Adipose tissue (tissue), 3 donors: ENCODE measurements around the gene MAST1. TPM values are rescaled to one million over a fixed set of nuclear protein-coding genes. Genes with fewer than 3 reads are reported as not detected.

Source experiments
- H3K27ac ChIP-seq: one replicate; pipeline ENCODE4 v1.5.1; 2013; ENCODE audit warnings: low read depth, low read length
- WGBS, 3 donors: extraction: QIAGEN DNeasy Blood & Tissue Kit; methylation state at CpG; one replicate each; pipeline ENCODE4 v1.1.7; 2013; 5-methylcytosine and 5-hydroxymethylcytosine counted together
- polyA plus RNA-seq, 3 donors: library from polyadenylated mRNA; stranded (reverse); fragments of 200-250 nt; gene quantifications; one replicate each; pipeline ENCODE4 v1.2.3, GENCODE V29; 2013
- donor health status: healthy with polysubstance abuse.
- donor health status: Bipolar disorder and iron deficiency.
- donor health status: healthy.

MAST1 gene
- polyA plus RNA-seq, 3 donors, result 0.18 to 2.3 TPM; not detected in 1

- 83 to 89% (median 87%) methylated on average over 34 of the region's 34 CpGs for WGBS, 3 donors
- no peak overlapping the region for H3K27ac ChIP-seq
Observed at GRCh38 chr19:12864721-12865715, 26.7 kb downstream of the MAST1 start.

GRCh38 chr19:12865746-12866415 lies 27.6 kb downstream of the MAST1 start:
- WGBS, 3 donors, result 82 to 89% (median 87%) methylated on average over 19 of the region's 19 CpGs

GRCh38 chr19:12866416-12867119 lies 28.3 kb downstream of the MAST1 start:
- 80 to 88% (median 86%) methylated on average over 29 of the region's 29 CpGs for WGBS, 3 donors
- H3K27ac ChIP-seq, result no peak overlapping the region

More at GRCh38 chr19:12865746-12866415, 27.6 kb downstream of the MAST1 start:
- no peak overlapping the region for H3K27ac ChIP-seq

DNA sequence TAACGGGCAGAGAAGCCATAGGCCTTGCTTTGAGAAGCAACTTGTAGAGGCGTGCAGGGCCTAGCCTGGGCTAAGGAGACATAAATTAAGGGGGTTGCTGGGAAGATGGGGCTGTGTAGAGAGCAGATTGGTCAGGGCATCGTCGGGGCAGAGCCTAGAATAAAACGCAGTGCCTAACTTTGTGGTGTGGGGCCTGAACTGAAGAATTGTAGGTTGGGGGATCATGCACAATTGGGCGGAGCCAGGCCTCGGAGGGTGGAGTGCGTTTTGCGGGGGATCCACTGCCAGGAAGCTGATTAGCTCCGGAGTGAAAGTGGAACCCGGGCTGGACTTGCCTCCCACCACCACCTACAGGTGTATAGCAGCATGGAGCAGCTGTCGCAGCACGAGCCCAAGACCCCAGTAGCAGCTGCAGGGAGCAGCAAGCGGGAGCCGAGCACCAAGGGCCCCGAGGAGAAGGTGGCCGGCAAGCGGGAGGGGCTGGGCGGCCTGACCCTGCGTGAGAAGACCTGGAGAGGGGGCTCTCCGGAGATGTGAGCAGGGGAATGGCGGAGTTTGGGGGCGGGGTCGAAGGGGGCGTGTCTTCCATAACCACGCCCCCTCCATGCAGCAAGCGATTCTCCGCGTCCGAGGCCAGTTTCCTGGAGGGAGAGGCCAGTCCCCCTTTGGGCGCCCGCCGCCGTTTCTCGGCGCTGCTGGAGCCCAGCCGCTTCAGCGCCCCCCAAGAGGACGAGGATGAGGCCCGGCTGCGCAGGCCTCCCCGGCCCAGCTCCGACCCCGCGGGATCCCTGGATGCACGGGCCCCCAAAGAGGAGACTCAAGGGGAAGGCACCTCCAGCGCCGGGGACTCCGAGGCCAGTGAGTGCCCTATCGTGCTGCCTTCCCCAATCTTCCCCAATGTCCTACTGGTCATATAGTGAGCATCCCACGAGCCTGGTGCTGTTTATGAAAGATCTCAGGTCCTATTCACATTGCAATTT lies 29.1 kb downstream of the MAST1 start:
- WGBS, 3 donors, result 6 to 10% (median 8%) methylated on average over 45 to 51 of the region's 51 CpGs
- no peak overlapping the region for H3K27ac ChIP-seq

GRCh38 chr19:12868540-12869112 lies 30.3 kb downstream of the MAST1 start:
- H3K27ac ChIP-seq, result no peak overlapping the region
- WGBS, 3 donors, result 94 to 95% (median 94%) methylated on average over 10 of the region's 10 CpGs

- 68 to 85% (median 73%) methylated on average over 3 of the region's 3 CpGs for WGBS, 3 donors
- H3K27ac ChIP-seq, result no peak overlapping the region
Observed at GRCh38 chr19:12871681-12872080, 33.4 kb downstream of the MAST1 start.

GRCh38 chr19:12872255-12872654 lies 33.9 kb downstream of the MAST1 start:
- WGBS, 3 donors, result 85 to 91% (median 87%) methylated on average over 5 of the region's 5 CpGs
- no peak overlapping the region for H3K27ac ChIP-seq

DNA sequence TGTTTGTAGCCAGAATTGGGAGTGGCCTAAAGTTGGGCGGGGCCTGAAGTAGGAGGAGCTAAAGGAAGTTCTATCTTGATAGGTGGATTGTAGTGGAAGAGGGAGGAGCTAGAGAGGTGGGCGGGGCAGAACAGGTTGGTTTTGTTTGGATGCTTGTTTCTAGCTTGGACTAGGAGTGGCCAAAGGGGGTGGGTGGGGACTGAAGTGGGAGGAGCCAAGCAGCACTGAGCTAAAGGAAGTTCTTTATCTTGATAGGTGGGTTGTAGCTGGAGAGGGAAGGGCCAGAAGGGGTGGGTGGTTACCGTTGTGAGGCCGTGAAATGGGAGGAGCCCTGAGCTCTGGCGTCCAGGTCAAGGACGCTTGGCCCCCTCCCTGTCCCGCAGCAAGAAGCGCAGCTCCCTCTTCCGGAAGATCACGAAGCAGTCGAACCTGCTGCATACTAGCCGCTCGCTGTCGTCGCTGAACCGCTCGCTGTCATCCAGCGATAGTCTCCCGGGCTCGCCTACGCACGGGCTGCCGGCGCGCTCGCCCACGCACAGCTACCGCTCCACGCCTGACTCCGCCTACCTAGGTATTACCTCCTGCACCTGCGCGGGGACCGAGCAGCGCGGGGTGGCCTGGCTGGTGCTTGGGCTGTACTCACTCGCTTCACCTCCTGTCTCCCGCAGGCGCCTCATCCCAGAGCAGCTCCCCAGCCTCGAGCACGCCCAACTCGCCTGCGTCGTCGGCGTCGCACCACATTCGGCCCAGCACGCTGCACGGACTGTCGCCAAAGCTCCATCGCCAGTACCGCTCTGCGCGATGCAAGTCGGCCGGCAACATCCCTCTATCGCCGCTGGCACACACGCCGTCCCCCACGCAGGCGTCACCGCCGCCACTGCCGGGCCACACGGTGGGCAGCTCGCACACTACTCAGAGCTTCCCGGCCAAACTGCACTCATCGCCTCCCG lies 34.9 kb downstream of the MAST1 start:
- no peak overlapping the region for H3K27ac ChIP-seq
- 51 to 68% (median 56%) methylated on average over 59 to 70 of the region's 70 CpGs for WGBS, 3 donors

GRCh38 chr19:12873891-12874745 lies 35.8 kb downstream of the MAST1 start:
- WGBS, 3 donors, result 83 to 91% (median 90%) methylated on average over 68 to 86 of the region's 86 CpGs
- H3K27ac ChIP-seq, result no peak overlapping the region

DNA sequence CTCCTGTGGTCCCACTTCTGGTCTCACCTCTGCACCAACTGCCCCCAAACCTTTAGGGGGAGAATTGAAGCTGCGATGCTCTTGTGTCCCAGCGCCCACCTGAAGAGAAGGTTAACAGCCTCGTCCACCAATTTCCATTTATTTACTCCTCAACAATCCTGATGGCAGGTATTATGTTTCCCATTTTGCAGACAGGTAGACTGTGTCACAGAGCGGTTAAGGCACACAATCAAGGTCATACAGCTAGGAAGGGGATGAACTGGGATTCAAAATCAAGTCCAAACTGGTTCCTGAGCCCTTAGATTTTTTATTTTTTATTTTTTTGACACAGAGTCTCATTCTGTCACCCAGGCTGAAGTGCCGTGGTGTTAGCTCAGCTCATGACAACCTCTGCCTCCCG lies 36.8 kb downstream of the MAST1 start:
- WGBS, 3 donors, result 92 to 98% (median 95%) methylated on average over 6 of the region's 6 CpGs

DNA sequence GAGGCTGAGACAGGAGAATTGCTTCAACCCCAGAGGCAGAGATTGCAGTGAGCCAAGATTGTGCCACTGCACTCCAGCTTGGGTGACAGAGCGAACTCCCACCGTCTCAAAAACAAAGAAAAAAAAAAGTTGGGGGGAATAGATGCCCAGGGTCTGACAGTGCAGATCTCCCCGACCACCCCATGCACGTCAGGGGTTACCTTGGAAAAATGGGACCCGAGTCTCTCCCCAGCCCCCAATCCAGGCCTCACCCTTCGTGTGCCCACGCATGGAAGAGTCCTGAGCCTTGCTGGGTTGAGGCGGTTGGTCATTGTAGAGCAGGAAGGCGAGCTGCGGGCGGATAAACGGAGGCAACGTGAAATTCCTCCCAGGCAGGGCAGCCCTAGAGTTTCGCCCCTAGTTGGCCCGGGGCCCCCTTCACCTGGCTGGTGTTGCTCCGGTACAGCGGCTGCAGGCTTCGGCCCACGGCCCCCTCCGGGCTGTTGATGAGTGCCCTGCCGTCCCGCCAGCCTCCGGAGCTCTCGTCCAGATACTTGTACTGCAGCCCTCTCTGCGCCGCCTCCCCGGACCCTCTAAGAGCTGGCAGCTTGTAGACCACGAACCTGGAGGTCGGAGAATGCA lies 42.3 kb downstream of the MAST1 start:
- 7 to 20% (median 18%) methylated on average over 29 of the region's 29 CpGs for WGBS, 3 donors
- H3K27ac ChIP-seq, result no peak overlapping the region

More for the DNA sequence above, 36.8 kb downstream of the MAST1 start:
- H3K27ac ChIP-seq, result no peak overlapping the region

DNA sequence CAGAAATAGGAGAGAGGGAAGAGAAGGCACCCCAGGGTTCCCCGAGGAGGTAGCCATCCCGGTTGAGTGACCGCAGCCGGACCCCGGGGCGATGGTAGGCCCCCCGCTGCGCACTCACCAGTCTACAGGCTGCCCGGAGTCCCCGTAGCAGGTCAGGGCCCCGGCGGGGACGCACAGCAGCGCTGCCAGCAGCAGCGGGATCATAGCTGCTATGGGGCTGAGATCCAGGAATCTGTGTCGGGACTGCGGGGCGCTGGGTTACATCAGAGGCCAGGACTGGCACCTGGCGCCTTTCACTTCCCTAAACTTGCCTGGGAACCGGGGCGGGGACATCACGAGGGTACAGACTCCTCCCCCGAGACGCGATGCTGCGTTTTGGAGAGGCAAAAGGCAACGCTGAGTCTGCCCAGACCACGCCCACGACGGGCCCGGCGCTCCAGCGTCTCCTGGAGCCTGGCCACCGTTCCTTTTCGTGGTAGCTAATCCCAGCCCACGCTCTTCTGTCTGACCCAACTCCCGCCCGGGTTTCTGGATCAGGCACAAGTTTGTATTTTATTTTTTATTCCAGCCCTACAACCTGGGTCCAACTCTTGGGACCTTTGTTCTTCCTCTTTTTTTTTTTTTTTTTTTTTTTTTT lies 43.0 kb downstream of the MAST1 start, which contains the start of gene DNASE2:
DNASE2 (minus strand) TSS at position 278 of the 637 bp plus-strand sequence; CDS start at position 204, 74 bp downstream.
- 0% methylated on average over 34 to 38 of the region's 38 CpGs for WGBS, 3 donors
- H3K27ac ChIP-seq, result no peak within 1 kb of the TSS

DNA sequence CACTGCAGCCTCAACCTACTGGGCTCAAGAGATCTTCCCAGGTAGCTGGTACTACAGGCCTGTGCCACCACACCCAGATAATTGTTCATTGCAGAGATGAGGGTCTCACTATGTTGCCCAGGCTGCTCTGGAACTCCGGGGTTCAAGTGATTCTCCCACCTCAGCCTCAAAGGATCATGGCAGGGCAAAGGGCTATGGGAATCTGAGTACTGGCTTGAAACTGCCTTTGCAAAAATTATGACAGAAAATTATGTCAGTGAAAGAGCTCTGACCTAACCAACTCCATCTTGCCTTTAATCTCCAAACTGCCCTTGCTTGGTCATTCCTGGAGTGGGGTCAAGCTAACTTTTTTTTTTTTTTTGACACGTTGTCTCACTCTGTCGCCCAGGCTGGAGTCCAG lies 44.3 kb downstream of the MAST1 start:
- 73 to 85% (median 75%) methylated on average over 3 of the region's 3 CpGs for WGBS, 3 donors
- no peak overlapping the region for H3K27ac ChIP-seq

GRCh38 chr19:12884202-12884601 lies 45.9 kb downstream of the MAST1 start:
- WGBS, 3 donors, result 92 to 95% (median 95%) methylated on average over 3 of the region's 3 CpGs

GRCh38 chr19:12884627-12884925 lies 46.3 kb downstream of the MAST1 start:
- no peak overlapping the region for H3K27ac ChIP-seq
- WGBS, 3 donors, result 61 to 75% (median 74%) methylated on average over 12 of the region's 12 CpGs

More at GRCh38 chr19:12884202-12884601, 45.9 kb downstream of the MAST1 start:
- no peak overlapping the region for H3K27ac ChIP-seq
